GM23248 (cell line): ENCODE results near the gene OR10A5. TPM values are rescaled to one million over a fixed set of nuclear protein-coding genes. Genes with fewer than 3 reads are reported as not detected.
"Not testable (repeated sequence)": the region's sequence is repeated elsewhere in the genome, so short reads cannot be mapped to it uniquely, and the experiment has no call there.

Experiments used
- DNase-seq: peaks from one replicate; pipeline ENCODE4 v3.0.0-alpha.2; 2015
- H2AFZ ChIP-seq: fragments of 200-600 bp; sonication (generic); 2 replicates; pipeline ENCODE4 v1.6.1; 2016; ENCODE audit warnings: antibody characterized with exemption
- H3F3A ChIP-seq: fragments of 200-600 bp; sonication (generic); 2 replicates; pipeline ENCODE4 v1.6.1; 2016; ENCODE audit warnings: mild to moderate bottlenecking, antibody characterized with exemption, mixed run types; ENCODE audit not compliant: insufficient read depth
- H3K27ac ChIP-seq: fragments of 200-600 bp; sonication (generic); 2 replicates; pipeline ENCODE4 v1.5.1; 2016; ENCODE audit warnings: mild to moderate bottlenecking
- H3K27me3 ChIP-seq: fragments of 200-600 bp; sonication (generic); replicated peaks from 2 replicates; pipeline ENCODE4 v1.6.1; 2016; ENCODE audit warnings: mild to moderate bottlenecking; ENCODE audit not compliant: insufficient read depth
- H3K36me3 ChIP-seq: fragments of 200-600 bp; sonication (generic); 2 replicates; pipeline ENCODE4 v1.6.1; 2016; ENCODE audit warnings: low read depth, mild to moderate bottlenecking
- H3K4me1 ChIP-seq: fragments of 200-600 bp; sonication (generic); 2 replicates; pipeline ENCODE4 v1.6.1; 2016; ENCODE audit warnings: mild to moderate bottlenecking; ENCODE audit not compliant: insufficient read depth
- H3K4me2 ChIP-seq: fragments of 200-600 bp; sonication (generic); one replicate; pipeline ENCODE4 v1.6.1; 2016; ENCODE audit warnings: mild to moderate bottlenecking; ENCODE audit not compliant: unreplicated experiment
- H3K4me3 ChIP-seq: fragments of 200-600 bp; sonication (generic); 2 replicates; pipeline ENCODE4 v1.5.1; 2016; ENCODE audit warnings: mild to moderate bottlenecking
- H3K79me2 ChIP-seq: fragments of 200-600 bp; sonication (generic); 2 replicates; pipeline ENCODE4 v1.6.1; 2016; ENCODE audit warnings: mild to moderate bottlenecking; ENCODE audit not compliant: insufficient read depth
- H3K9ac ChIP-seq: fragments of 200-600 bp; sonication (generic); 2 replicates; pipeline ENCODE4 v1.6.1; 2016; ENCODE audit warnings: mild to moderate bottlenecking
- H3K9me2 ChIP-seq: fragments of 200-600 bp; sonication (generic); 2 replicates; pipeline ENCODE4 v1.6.1; 2016; ENCODE audit warnings: mixed run types, mild to moderate bottlenecking, moderate library complexity; ENCODE audit not compliant: insufficient read depth
- H3K9me3 ChIP-seq: fragments of 200-600 bp; sonication (generic); one replicate; pipeline ENCODE4 v1.6.1; 2017; ENCODE audit warnings: low read depth
- H4K20me1 ChIP-seq: fragments of 200-600 bp; sonication (generic); 2 replicates; pipeline ENCODE4 v1.6.0; 2016; ENCODE audit not compliant: insufficient read depth
- EZH2 ChIP-seq: fragments of 200-600 bp; sonication (generic); IDR thresholded peaks from 2 replicates; pipeline ENCODE4 v1.6.1; 2018; ENCODE audit warnings: antibody characterized with exemption, mild to moderate bottlenecking; ENCODE audit not compliant: insufficient read depth, poor library complexity, severe bottlenecking
- EZH2phosphoT487 ChIP-seq: fragments of 200-600 bp; sonication (generic); IDR thresholded peaks from 2 replicates; pipeline ENCODE4 v1.6.1; 2018; ENCODE audit warnings: antibody characterized with exemption, moderate library complexity, mild to moderate bottlenecking, low read depth; ENCODE audit not compliant: insufficient read depth
- WGBS, 2 experiments: methylation state at CpG; one replicate each; pipeline ENCODE4 v1.1.6; 2015 to 2017; ENCODE audit warnings: low lambda C conversion rate in 2 of 2, low coverage in 1 of 2; ENCODE audit errors: missing lambda C conversion rate in 2 of 2; 5-methylcytosine and 5-hydroxymethylcytosine counted together
- in situ Hi-C: fragments of 300-500 bp; cut with MboI; formaldehyde crosslinking; loops from 2 replicates; pipeline ENCODE4 v1.15.0; 2020
- polyA plus RNA-seq: library from polyadenylated mRNA; unstranded; fragments of >200 nt; fragmentation: Nextera tagmentation; extraction: Ambion mirVana; gene quantifications from 2 replicates; pipeline ENCODE4 v1.2.1, GENCODE V29; 2016
- total RNA-seq: library from RNA; depleted of rRNA; stranded (reverse); fragments of >200 nt; shearing (Covaris generic); gene quantifications from 2 replicates; pipeline ENCODE4 v1.2.3, GENCODE V29; 2014; rRNA removed

Gene OR10A5
- total RNA-seq (not detected in 2 replicates), polyA plus RNA-seq (not detected in 2 replicates)

- DNase-seq, result no peak
- H3K4me3 ChIP-seq, result no peak within 1 kb of the TSS
- H3K9me2 ChIP-seq, result no peaks in the 10 kb centered on the region
- H3K9ac ChIP-seq, result no peak within 1 kb of the TSS
- no peaks in the 10 kb centered on the region for H3K79me2 ChIP-seq
- H3K27me3 ChIP-seq, result no peaks in the 10 kb centered on the region
- in situ Hi-C loops, result no loop called here
- no peaks in the 10 kb centered on the region for H3K4me1 ChIP-seq
- 20 to 40% methylated on average over 3 of the region's 3 CpGs for WGBS, 2 experiments
- H3K9me3 ChIP-seq, result no peaks in the 10 kb centered on the region
- no peak for TF ChIP-seq EZH2phosphoT487
- TF ChIP-seq EZH2, result no peak
- H3K27ac ChIP-seq, result no peak within 1 kb of the TSS
- no peaks in the 10 kb centered on the region for H4K20me1 ChIP-seq
- H3K36me3 ChIP-seq, result no peaks in the 10 kb centered on the region
- H3K4me2 ChIP-seq, result no peak within 1 kb of the TSS
- H2AFZ ChIP-seq, result no peak within 1 kb of the TSS
- no peaks in the 10 kb centered on the region for H3F3A ChIP-seq
Observed at GRCh38 chr11:6845383-6845782, at the start of gene OR10A5. Gene OR10A5, plus strand, starts transcription at chr11:6845683. Its CDS starts 0 bp downstream, at chr11:6845683.

DNA sequence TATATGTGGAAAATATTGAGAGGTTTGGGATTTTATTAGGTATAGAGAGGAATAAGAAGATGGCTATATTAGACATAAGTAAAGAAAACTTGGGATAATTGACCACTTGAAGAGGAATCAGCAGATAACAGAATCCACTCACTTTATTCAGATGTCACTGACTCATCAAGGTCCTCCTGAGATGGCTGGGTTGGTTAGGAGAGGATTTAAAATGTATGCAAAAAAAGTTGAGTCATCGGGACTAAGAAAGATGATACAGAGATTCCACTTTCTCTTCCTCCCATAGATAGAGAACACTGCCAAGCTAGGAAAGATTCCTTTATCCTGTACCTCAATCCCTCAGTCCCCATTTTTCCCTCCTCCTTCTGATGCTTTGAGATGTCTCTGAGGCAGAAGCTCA, 46.1 kb upstream of the OR10A5 start, which contains the start of gene OR6A2:
TSS of gene OR6A2 (minus strand) at position 288 of the 400 bp plus-strand sequence. CDS start 3,981 bp downstream, outside the sequence.
- in situ Hi-C loops, result no loop called here

DNA sequence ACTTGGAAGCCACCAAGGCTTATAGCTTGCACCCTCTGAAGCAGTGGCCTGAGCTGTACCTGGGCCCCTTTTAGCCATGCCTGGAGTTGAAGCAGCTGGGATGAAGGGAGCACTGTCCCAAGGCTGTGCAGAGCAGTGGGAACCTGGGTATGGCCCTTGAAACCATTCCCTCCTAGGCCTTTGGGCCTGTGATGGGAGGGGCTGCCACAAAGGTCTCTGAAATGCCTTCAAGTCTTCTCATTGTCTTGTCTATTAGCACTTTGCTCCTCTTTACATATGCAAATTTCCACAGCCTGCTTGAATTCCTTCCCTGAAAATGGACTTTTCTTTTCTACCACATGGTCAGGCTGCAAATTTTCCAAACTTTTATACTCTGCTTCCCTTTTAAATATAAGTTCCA, 44.4 kb upstream of the OR10A5 start:
- H3K9me3 ChIP-seq, H3K4me3 ChIP-seq, H3F3A ChIP-seq, H3K27ac ChIP-seq, H3K9me2 ChIP-seq, DNase-seq, H3K9ac ChIP-seq, H3K27me3 ChIP-seq, H4K20me1 ChIP-seq, H3K4me2 ChIP-seq, in situ Hi-C loops, H3K36me3 ChIP-seq, H3K4me1 ChIP-seq, H3K79me2 ChIP-seq, H2AFZ ChIP-seq: not testable (repeated sequence)

More for the DNA sequence above, 46.1 kb upstream of the OR10A5 start, which contains the start of gene OR6A2:
- Histone ChIP-seq H3K36me3 (no peaks in the 10 kb centered on the region), H3K4me3 (no peak within 1 kb of the TSS), H3K4me1 (0 out of 2 replicates have a peak, but pooled peaks cover 3% of the 10 kb centered on the region), H3K27ac (no peak within 1 kb of the TSS), H3K9me3 (no peaks in the 10 kb centered on the region), H3K79me2 (no peaks in the 10 kb centered on the region), H3F3A (no peaks in the 10 kb centered on the region; the same call in 1 of the 2 replicates), H3K9me2 (no peaks in the 10 kb centered on the region), H4K20me1 (no peaks in the 10 kb centered on the region), H3K27me3 (no peaks in the 10 kb centered on the region), H2AFZ (no peak within 1 kb of the TSS), H3K9ac (no peak within 1 kb of the TSS), H3K4me2 (no peak within 1 kb of the TSS)
- DNase-seq, result peak; percentile 70
- TF ChIP-seq EZH2phosphoT487 (no peak), EZH2 (no peak)
- WGBS, 2 experiments, result 50 to 54% methylated on average over 1 of the region's 1 CpG

DNA sequence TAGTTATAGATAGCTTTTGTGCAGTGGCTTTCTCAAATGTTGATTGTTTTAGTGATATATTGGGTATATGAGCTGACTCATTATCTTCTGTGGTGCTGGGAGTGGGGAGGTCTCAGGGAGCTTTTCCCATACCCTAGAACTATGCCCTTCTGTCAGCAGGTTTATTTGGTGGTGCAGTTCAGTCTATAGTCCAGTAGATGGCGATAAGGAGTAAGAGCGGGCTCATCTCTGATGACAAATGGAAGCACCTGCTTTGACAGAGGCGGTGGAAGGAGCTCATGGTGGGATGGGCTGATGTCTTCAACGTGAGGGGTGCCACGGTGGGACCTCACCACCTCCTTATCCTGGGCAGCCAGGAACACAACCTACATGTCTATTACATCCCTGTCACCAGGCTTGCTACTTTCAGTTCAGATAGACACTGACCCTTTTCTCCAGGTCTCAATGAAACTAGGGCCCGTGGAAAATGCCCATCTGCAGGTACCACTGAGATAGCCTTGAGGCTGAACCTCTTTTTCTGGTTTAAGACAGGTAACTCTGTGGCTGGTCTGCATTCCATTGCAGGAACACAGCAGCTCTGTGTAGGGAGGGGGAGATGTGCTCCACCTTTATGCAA, 33.0 kb upstream of the OR10A5 start:
- H3K27ac ChIP-seq, result no peak overlapping the region
- no peak for TF ChIP-seq EZH2
- H3K27me3 ChIP-seq, result no peaks in the 10 kb centered on the region
- no peaks in the 10 kb centered on the region for H3K36me3 ChIP-seq
- WGBS, 2 experiments, result 16 to 17% methylated on average over 6 of the region's 6 CpGs
- H4K20me1 ChIP-seq, result no peaks in the 10 kb centered on the region
- H3F3A ChIP-seq, result no peaks in the 10 kb centered on the region
- no peaks in the 10 kb centered on the region for H3K9me2 ChIP-seq
- H3K4me2 ChIP-seq, result no peak overlapping the region
- H3K4me3 ChIP-seq, result no peak overlapping the region
- H2AFZ ChIP-seq, result no peak overlapping the region
- in situ Hi-C loops, result no loop called here
- H3K4me1 ChIP-seq, result no peaks in the 10 kb centered on the region
- DNase-seq, result peak; percentile 54
- no peaks in the 10 kb centered on the region for H3K79me2 ChIP-seq
- no peaks in the 10 kb centered on the region for H3K9me3 ChIP-seq
- no peak overlapping the region for H3K9ac ChIP-seq

DNA sequence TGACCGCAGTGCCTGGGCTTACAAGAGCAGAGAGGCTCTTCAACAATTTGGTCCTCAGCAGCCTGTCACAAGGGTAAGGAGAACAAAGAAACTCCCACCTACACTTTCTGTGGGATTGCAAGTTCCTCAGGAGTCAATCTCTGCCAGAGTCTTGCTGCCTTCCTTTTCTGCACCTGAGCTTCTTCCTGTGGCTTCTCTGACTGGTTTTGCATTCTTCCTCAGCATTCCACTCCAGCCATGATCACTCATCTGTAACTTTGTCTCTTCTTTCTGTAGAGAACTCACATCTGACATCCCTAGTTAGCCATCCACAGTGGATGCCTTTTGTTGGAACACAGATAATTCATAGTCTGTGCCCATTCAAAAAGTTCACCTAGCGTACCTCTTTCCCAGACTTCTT, 31.8 kb upstream of the OR10A5 start:
- no peaks in the 10 kb centered on the region for H4K20me1 ChIP-seq
- H3K27ac ChIP-seq, result no peak overlapping the region
- H3K79me2 ChIP-seq, result no peaks in the 10 kb centered on the region
- H3K9me2 ChIP-seq, result no peaks in the 10 kb centered on the region
- DNase-seq, result no peak
- no peaks in the 10 kb centered on the region for H3K36me3 ChIP-seq
- 41% methylated on average over 2 of the region's 2 CpGs for WGBS, 2 experiments
- no peaks in the 10 kb centered on the region for H3F3A ChIP-seq
- H3K9me3 ChIP-seq, result no peaks in the 10 kb centered on the region
- H3K27me3 ChIP-seq, result no peaks in the 10 kb centered on the region
- no peak for TF ChIP-seq EZH2phosphoT487
- no peak for TF ChIP-seq EZH2
- H2AFZ ChIP-seq, result no peak overlapping the region
- no peak overlapping the region for H3K4me3 ChIP-seq
- H3K4me2 ChIP-seq, result no peak overlapping the region
- in situ Hi-C loops, result no loop called here
- H3K9ac ChIP-seq, result no peak overlapping the region
- H3K4me1 ChIP-seq, result no peaks in the 10 kb centered on the region
